ENCODE measurements around the gene OTOGL. TPM values are rescaled to one million over a fixed set of nuclear protein-coding genes. Genes with fewer than 3 reads are reported as not detected.

The OTOGL gene
- total RNA-seq, 2 donors from 2014 or later, result not detected

GRCh38 chr12:80400571-80400991 is 301.2 kb downstream of the OTOGL start:
- H3K36me3 Mint-ChIP-seq (ENCODE audit: low read depth), result no peaks in the 10 kb centered on the region
- peaks cover 8% of the 10 kb centered on the region for H3K9me3 Mint-ChIP-seq
- H3K27me3 Mint-ChIP-seq, result peaks cover 5% of the 10 kb centered on the region
- no peaks in the 10 kb centered on the region for H3K4me1 Mint-ChIP-seq
- no peak overlapping the region for H3K27ac Mint-ChIP-seq
- no peak overlapping the region for H3K4me3 Mint-ChIP-seq
- no peak for ATAC-seq (replicated peaks)

GRCh38 chr12:80401191-80401590 is 301.9 kb downstream of the OTOGL start:
- Mint-ChIP-seq H3K27me3 (peaks cover 5% of the 10 kb centered on the region), H3K9me3 (peaks cover 8% of the 10 kb centered on the region), H3K36me3 (ENCODE audit: low read depth) (no peaks in the 10 kb centered on the region), H3K4me3 (no peak overlapping the region), H3K4me1 (no peaks in the 10 kb centered on the region), H3K27ac (no peak overlapping the region)
- ATAC-seq (replicated peaks), result no peak

- H3K4me3 Mint-ChIP-seq, result no peak overlapping the region
- H3K4me1 Mint-ChIP-seq, result no peaks in the 10 kb centered on the region
- peaks cover 5% of the 10 kb centered on the region for H3K27me3 Mint-ChIP-seq
- no peak overlapping the region for H3K27ac Mint-ChIP-seq
- no peaks in the 10 kb centered on the region for H3K36me3 Mint-ChIP-seq (ENCODE audit: low read depth)
- peaks cover 2% of the 10 kb centered on the region for H3K9me3 Mint-ChIP-seq
- ATAC-seq (replicated peaks), result no peak
Measured at GRCh38 chr12:80404629-80405028, 305.3 kb downstream of the OTOGL start.

GRCh38 chr12:80406253-80406652 is 306.9 kb downstream of the OTOGL start:
- Mint-ChIP-seq H3K27me3 (no peaks in the 10 kb centered on the region), H3K4me1 (no peaks in the 10 kb centered on the region), H3K36me3 (ENCODE audit: low read depth) (no peaks in the 10 kb centered on the region), H3K9me3 (no peaks in the 10 kb centered on the region), H3K27ac (no peak overlapping the region), H3K4me3 (no peak overlapping the region)
- ATAC-seq (replicated peaks), result no peak

- no peaks in the 10 kb centered on the region for H3K27me3 Mint-ChIP-seq
- H3K36me3 Mint-ChIP-seq (ENCODE audit: low read depth), result no peaks in the 10 kb centered on the region
- no peak overlapping the region for H3K4me3 Mint-ChIP-seq
- H3K4me1 Mint-ChIP-seq, result no peaks in the 10 kb centered on the region
- no peaks in the 10 kb centered on the region for H3K9me3 Mint-ChIP-seq
- H3K27ac Mint-ChIP-seq, result no peak overlapping the region
- no peak for ATAC-seq (replicated peaks)
Measured at GRCh38 chr12:80411787-80412186, 312.4 kb downstream of the OTOGL start.

GRCh38 chr12:80412343-80412953 is 313.1 kb downstream of the OTOGL start:
- no peaks in the 10 kb centered on the region for H3K9me3 Mint-ChIP-seq
- H3K27me3 Mint-ChIP-seq, result no peaks in the 10 kb centered on the region
- ATAC-seq (replicated peaks), result no peak

GRCh38 chr12:80413462-80413861 is 314.1 kb downstream of the OTOGL start:
- no peak for ATAC-seq (replicated peaks)
- Mint-ChIP-seq H3K4me1 (no peaks in the 10 kb centered on the region), H3K9me3 (no peaks in the 10 kb centered on the region), H3K4me3 (no peak overlapping the region), H3K27me3 (no peaks in the 10 kb centered on the region), H3K36me3 (ENCODE audit: low read depth) (no peaks in the 10 kb centered on the region), H3K27ac (no peak overlapping the region)

More at GRCh38 chr12:80412343-80412953, 313.1 kb downstream of the OTOGL start:
- Mint-ChIP-seq H3K27ac (no peak overlapping the region), H3K4me1 (no peaks in the 10 kb centered on the region), H3K36me3 (ENCODE audit: low read depth) (no peaks in the 10 kb centered on the region), H3K4me3 (no peak overlapping the region)

GRCh38 chr12:80415466-80415865 is 316.1 kb downstream of the OTOGL start:
- Mint-ChIP-seq H3K36me3 (ENCODE audit: low read depth) (no peaks in the 10 kb centered on the region), H3K4me1 (no peaks in the 10 kb centered on the region), H3K27ac (no peak overlapping the region), H3K4me3 (no peak overlapping the region), H3K9me3 (no peaks in the 10 kb centered on the region), H3K27me3 (no peaks in the 10 kb centered on the region)
- ATAC-seq (replicated peaks), result no peak

GRCh38 chr12:80419644-80420043 is 320.3 kb downstream of the OTOGL start:
- Mint-ChIP-seq H3K4me3 (no peak overlapping the region), H3K4me1 (no peaks in the 10 kb centered on the region), H3K36me3 (ENCODE audit: low read depth) (no peaks in the 10 kb centered on the region), H3K27ac (no peak overlapping the region), H3K27me3 (no peaks in the 10 kb centered on the region), H3K9me3 (no peaks in the 10 kb centered on the region)
- no peak for ATAC-seq (replicated peaks)

GRCh38 chr12:80420075-80420474 is 320.7 kb downstream of the OTOGL start:
- Mint-ChIP-seq H3K27me3 (no peaks in the 10 kb centered on the region), H3K27ac (no peak overlapping the region), H3K4me3 (no peak overlapping the region), H3K4me1 (no peaks in the 10 kb centered on the region), H3K36me3 (ENCODE audit: low read depth) (no peaks in the 10 kb centered on the region), H3K9me3 (no peaks in the 10 kb centered on the region)
- ATAC-seq (replicated peaks), result no peak

- no peak for ATAC-seq (replicated peaks)
- no peaks in the 10 kb centered on the region for H3K4me1 Mint-ChIP-seq
- H3K36me3 Mint-ChIP-seq (ENCODE audit: low read depth), result no peaks in the 10 kb centered on the region
- no peaks in the 10 kb centered on the region for H3K9me3 Mint-ChIP-seq
- no peak overlapping the region for H3K4me3 Mint-ChIP-seq
- H3K27ac Mint-ChIP-seq, result no peak overlapping the region
- H3K27me3 Mint-ChIP-seq, result no peaks in the 10 kb centered on the region
Measured at GRCh38 chr12:80422550-80422949, 323.2 kb downstream of the OTOGL start.

Other genes starting within 250 kb of the OTOGL start
- gene PPP1R12A, start 164.4 kb upstream of the OTOGL start, total RNA-seq, result 10 to 100 TPM; 90.7 to 92.5 TPM

All from activated T-helper 17 cell treated with anti-CD3 and anti-CD28 coated beads, Interleukin-2, amount 50 U/mL, for 72 hours (primary cell).